Astrocyte (in vitro differentiated cells and primary cell): ENCODE results near the gene SMARCC2.
"Not testable (repeated sequence)": the region's sequence is repeated elsewhere in the genome, so short reads cannot be mapped to it uniquely, and the experiment has no call there.

ENCODE experiments used
- CTCF ChIP-seq: IDR thresholded peaks from 2 replicates; pipeline ENCODE4 v1.5.1; 2011; ENCODE audit warnings: low read depth, mild to moderate bottlenecking, inconsistent platforms, low read length, moderate library complexity; ENCODE audit not compliant: insufficient read depth
- EZH2 ChIP-seq: IDR thresholded peaks from 2 replicates; pipeline ENCODE4 v1.6.1; 2012; ENCODE audit warnings: mild to moderate bottlenecking, low read length, inconsistent platforms; ENCODE audit not compliant: insufficient read depth

DNA sequence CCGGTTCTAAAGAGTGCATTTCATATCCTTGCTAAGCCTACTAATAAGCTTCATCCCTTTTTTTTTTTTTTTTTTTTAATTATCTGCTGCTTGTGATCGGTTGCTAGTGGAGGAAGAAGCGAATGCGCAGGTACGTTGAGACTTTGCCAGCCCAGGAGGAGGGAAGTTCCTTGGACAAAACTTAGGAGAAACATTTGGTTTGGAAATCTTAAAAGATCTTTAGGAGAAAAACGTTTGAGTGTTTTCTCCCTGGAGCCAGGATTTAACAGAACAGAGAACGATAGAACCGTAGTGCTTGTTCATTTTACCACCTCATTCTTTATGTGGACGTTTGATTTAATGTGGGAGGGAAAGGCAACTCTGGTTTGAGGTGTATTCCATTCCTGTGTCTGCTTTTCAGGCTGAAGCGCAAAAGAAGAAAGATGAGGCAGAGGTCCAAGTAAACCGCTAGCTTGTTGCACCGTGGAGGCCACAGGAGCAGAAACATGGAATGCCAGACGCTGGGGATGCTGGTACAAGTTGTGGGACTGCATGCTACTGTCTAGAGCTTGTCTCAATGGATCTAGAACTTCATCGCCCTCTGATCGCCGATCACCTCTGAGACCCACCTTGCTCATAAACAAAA lies 72.1 kb downstream of the SMARCC2 start:
- not testable (repeated sequence) for TF ChIP-seq CTCF, EZH2
